Kidney glomerular epithelial cell (primary cell): Measurements from ENCODE around the gene SDK1.

Source experiments
- DNase-seq: peaks from one replicate; lab custom pipeline; 2025; lab: John Stamatoyannopoulos, UW

SDK1 gene

DNA sequence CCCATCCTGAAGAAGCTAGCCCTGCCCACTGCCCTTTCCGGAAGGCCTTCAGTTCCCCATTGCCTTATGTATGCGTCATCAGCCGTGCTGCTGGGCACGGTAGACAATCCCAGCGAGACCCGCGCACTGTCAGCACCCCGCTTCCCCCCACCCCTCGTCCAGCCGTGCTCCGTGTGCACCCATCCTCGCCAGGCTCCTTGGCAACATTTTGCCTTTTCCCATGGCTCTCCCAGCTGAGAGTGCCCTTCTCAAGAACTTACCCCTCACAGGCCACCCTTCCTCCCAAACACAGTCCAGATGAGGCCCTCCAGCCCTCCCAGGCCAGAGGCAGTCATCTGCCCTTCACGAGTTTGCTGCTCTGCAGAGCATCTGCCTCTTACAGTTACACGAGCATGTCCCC is 747.3 kb downstream of the SDK1 start:
- DNase-seq: no peak

DNA sequence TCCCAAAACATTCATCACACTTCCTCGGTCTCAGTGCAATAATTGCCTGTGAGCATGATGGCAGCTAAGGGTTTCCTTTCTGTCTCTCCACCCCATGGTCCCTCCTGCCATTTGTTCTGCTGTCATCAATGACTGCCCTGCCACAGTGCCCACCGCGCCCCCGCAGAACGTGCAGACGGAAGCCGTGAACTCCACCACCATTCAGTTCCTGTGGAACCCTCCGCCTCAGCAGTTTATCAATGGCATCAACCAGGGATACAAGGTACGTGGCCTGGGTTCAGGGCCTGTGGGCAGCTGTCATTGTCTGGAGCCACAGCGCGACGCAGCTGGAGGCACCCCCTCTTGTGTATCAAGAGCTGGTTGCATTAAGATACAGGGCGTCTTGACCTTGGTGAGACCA is 748.1 kb downstream of the SDK1 start:
- DNase-seq: no peak

DNA sequence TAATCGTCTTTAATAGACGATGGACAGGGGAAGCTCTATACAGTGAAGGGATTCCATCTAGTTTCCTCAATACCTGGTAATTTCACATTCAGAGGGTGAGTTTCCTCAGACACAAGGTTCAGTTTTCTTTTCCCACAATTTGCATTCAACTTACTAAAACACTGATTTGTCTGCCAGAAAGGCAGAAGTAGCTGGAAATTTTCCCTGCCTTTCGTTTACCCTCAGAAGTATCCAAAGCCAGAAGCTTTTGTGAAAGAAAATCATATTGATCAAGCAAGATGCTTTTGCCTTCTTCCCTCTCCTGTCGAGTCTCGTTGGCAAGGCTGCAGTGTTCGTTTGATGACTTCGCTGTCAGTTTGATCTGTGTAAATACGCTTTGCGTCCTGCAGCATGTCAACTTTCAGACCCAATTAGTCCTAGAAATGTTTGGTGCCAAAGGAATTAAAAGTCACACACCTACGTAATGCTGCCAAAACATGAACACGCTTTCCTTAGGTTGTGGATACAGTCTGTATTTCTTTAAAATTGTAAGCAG is 749.1 kb downstream of the SDK1 start:
- no peak for DNase-seq

DNA sequence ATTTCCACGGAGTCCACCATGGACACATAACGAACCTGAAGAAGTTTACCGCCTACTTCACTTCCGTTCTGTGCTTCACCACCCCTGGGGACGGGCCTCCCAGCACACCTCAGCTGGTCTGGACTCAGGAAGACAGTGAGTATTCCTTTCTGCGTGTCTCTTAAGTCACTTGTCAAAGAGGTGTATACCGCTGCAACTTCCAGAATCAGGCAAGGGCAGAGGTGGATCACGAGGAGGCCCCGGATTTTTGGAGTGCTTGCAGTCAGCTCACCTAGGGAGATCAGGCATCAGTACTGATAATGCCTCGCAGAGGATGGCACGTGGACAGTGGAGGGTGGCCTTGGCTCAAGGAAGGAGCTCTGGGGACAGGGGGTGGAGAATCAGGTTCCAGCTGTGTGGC is 750.6 kb downstream of the SDK1 start:
- DNase-seq: no peak

DNA sequence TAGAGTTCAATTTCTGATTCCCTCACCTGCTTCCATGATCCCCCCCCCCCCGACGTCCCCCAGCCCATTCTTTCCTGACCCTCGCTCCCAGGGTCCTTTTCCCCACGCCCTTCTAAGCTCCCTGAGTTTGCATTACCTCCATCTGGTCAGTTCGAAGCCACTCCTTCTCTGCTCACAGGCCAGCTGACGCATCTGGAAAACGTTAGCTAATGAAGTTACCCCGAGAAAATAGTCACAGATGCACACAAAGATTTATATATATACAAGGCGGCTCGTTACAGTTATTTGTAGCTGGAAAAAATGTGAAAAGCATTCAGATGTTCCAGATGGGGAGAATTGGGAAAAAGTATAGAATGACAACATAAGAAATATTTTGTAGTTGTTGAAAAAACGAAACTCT is 751.1 kb downstream of the SDK1 start:
- no peak for DNase-seq

DNA sequence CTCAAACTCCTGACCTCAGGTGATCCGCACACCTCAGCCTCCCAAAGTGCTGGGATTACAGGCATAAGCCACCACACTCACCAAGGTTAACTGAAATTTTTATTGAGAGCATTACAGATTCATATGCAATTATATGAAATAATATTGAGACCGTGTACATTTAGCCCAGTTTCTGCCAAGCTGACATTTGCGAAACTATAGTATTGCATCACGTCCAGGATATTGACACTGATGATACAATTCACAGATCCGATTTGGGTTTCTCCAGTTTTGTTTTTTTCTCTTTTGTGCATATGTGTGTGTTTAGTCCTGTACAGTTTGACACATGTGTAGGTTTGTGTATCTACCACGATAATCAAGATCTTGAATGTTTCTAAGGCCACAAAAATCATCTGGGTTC is 753.1 kb downstream of the SDK1 start:
- no peak for DNase-seq

DNA sequence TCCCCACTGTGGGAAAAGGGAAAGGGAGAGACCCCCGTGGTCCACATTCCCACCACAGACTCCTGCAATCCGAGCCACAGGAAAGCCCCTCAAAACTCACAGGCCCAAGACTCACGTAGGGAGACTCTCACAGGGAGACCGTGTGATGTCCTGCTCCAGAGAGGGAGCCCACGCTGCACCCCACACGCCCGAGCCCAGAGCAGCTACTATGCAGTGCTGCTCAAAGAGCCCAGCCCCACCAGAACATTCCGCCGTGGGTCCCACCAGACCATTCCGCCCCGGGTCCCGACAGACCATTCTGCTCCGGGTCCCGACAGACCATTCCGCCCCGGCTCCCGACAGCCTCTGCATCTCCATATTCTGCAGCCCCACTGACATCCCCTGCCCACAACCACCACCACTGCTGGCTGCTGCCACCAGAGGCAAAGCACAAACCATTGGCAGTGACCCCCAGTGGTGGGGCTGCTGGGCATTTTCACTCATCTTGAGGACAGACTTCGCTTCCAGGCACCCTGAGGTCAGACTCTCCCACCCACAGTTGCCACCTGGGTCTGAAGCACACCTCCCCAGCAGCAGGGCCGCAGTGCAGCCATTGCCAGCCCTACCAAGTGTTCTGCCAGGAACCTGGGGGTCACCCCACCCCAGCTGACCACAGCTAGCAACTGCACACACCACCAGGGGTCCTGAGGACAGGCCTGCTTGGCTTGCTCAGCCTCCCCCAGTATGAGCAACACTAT is 755.7 kb downstream of the SDK1 start:
- no peak for DNase-seq

DNA sequence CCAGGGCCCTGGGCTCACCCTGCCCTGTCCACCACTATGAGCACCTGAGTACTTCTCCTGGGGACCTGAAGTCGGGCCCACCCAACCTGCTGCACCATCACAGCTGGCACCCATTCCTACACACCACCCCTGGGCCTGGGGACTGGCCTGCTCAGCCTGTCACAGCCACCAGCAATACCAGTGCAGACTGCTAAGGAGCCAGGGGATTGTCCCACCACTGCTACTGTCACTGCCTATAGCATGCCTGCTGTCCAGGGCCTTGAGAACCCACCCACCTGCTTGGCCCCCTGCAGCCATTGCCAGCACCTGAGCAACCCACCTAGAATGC is 756.2 kb downstream of the SDK1 start:
- DNase-seq: no peak

DNA sequence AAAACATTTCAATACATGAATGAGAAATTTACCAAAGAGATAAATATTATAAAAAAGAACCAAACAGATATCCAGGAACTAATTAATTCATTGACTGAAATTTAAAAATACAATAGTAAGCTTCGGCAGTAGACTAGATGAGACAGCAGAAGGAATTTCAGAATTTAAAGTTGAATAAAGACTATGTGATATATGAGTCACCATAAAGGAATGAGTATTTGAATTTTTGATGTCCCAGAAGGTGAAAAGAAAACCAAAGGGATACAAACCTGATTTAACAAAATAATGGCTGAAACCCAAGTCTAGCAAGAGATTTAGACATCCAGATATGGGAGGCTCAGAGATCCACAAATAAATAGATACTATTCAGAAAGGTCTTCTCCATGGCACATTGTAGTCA is 757.1 kb downstream of the SDK1 start:
- no peak for DNase-seq

DNA sequence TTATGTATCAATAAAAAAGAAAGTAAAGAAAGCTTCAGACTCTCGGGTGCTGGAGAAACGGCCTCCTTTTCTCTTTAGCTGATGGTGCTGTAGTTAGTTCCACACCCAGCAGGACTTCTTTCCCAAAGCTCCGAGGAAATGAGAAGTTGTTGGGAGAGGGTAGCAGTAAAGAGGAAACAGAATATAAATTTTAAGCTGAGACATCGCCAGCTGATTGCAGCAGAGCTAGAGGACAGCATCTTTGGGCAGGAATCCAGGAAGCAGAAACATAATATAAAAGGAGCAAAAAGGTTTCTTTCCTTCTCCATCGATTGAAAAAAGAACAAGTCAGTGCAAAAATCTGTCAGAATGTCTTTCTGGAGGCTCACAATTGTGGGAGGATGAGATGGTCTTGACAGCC is 764.1 kb downstream of the SDK1 start:
- DNase-seq: no peak

DNA sequence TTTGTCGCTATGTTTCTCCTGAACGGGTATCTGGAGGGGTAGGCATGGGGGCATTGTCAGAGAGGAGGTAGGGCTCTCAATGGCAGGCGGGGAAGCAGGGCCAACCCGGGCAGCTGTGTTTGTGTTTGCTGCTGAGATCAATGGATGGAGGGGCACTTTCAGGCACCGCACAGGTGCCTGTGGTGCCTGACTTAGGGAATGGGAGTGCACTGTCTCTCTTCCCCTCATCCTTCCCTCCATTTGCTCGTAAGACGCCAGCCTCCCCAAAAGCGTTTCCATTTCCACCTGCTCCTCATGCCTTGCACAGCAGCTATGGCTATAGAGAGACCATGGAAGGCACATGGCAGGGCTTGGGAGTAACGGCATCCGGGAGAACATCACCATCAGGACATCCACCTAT is 765.2 kb downstream of the SDK1 start:
- no peak for DNase-seq

DNA sequence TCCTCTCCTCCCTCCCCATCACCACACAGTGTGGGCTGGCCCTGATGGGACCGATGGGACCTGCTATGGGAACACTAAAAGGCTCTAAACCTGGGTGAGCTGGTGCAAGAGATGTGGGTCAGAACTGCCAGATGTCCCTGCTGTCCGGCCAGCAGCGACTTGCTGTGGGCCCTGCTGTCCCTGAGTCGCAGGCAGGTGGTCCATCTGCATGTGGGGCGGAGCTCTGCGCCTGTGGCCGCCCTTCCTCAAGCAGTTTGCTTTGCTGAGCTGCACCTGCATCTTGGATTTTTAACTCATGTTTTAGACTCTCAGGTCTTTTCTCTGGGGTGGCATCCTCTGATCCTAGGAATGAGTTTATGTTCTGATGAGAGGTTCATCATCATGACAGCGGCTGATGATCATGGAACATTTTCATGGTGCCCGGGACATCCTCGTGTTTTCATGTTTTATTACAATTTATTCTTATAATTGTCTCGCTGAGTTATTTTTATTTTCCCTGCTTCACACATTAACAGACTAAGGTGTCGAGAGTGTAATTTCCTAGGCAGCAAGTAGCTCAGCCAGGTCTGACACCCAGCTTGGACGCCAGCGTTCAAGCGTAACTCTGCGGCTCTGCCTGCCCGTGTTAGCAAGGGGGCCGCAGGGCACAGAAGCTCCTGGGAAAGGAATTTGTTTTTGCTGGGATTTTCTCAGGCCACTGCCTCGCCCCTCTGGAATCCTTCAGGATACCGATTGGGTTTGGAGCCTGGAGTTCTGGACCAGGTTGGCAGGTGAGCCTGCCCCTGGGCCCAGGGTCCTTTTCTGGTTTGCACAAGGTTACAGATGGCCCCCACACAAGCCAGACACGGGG is 765.8 kb downstream of the SDK1 start:
- DNase-seq: no peak

DNA sequence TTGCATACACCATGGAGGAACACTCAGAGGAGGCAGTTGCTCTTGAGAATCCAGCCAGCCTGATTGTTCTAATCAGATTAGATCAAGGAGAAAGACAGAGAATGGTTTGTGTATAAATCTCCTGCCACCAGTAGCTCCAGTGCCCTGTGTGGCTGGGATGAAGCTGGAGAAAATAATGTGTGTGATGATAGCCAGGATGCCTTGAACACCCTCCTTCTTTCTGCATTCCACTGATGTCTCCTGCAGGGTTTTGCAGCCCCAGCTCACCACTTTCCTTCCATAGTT is 766.4 kb downstream of the SDK1 start:
- no peak for DNase-seq

DNA sequence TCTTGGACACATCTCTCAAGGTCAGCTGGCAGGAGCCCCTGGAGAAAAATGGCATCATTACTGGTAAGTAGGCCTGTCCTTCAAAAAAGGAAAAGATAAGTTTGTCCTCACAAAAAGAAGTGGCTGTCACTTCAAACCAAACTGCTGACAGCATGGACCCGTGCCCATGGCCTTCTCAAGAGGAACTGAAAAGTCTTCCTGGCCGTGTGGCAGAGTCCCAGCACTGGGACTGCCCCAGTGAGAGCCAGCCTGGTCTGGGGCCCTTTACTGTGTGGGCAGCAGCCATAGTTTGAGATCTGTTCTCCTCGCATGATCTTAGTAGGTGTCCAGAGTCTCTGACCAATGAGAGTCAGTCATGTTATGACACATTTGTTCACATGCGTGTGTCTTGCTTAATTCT is 766.8 kb downstream of the SDK1 start:
- no peak for DNase-seq

DNA sequence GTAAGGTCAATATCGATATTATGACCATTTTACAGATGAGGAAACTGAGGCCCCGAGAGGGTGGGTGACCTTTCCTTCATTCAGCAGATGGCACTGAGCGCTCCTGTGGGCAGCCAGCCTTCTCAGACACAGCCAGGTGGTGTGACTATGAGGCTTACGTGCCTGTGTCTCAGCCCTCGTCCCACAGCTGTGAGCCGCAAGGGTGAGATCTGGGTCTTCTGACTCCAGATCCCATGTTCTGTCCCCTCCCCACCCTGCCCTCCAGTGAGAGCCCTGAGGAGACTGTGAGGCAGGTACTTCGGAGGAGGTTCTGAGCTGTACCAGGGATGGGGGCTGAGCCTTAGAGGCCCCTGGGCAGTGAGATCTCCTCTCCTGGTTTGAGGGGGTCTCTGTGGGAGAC is 767.2 kb downstream of the SDK1 start:
- no peak for DNase-seq

DNA sequence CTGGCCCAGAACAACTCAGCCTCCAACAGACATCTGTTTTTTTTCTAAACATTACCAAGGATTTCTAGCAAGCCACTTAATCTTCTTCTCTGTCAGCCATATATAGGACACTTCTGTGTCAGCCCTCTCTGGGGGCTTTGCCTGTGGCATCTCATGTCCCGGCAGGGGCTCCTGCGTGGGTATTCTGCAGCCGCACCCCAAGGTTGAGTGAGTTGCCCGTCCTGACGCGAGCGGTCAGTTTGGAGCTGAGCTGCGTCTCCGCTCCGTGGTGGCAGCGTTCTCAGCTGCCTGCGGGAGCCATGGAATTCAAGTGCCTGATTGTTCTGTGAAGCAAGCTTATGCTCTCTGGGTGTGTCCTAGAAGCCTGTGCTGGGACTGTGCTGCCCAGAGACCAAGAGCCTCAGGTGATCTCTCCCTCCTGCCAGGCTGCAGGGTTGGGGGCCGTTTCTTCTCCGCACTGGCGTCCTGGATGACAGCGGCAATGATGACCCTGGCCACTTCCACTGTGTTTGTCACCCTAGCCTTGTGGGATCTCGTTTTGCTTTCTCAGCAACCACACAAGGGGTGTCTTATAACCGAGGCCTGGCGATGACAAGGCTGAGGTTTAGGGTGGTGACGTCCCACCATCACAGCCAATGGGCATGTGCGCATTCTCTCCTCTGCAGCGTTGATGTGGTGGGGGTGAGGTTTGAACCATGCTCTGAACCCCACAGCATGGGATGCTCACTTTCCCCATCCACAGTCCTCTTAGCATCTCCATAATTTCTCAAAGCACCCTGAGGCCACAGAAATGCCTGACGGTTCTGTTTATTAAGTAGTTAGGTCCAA is 768.4 kb downstream of the SDK1 start:
- DNase-seq: no peak

DNA sequence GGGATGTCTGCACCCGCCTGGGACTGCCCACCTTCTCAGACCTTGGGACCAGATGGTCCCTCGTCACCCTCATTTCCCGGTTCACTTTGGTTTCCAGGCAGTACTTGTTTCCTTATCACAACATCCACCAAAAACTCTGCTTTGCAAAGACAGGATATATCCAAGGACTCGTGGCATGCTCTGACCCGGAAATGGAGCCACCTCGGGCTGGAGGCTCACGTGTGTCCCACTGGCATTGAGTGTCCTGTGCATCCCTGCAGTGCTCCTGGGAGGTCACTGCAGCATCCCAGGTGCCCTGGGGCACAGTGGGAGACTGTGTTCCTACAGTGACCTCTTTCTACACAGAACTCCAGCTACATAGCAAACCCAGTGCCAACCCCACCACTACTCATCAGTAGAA is 769.2 kb downstream of the SDK1 start:
- DNase-seq: no peak

DNA sequence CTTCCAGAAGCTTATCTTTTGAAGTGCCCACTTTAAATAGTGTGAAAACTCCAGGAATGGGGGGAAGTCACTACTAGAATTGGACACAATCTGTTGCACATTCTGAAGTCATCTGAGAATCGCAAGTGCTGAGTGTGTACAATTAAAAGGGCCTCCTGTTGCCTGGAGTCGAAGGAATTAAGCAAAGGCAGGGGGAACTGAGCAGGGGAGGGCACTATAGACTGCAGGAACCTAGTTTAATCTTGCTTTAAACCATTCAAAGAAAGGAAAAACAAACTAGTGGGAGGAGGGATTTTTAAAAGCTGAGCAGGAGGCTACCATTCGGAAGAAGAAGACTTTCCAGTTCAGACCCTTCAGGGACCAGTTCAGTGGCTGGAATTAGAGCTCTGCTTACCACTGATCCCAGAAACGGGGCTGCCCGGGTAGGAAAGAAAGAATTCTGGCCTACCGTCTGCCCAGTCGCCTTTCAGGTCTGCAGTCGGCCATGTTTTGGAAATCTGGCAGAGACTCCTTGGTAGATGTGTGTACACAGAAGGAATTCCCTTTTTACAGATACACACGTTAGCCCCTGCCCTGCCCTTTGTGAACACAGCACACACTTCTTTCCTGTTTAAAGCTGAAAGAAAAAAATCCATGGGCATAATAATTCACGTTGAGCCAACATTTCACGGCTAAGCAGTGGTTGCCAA is 770.5 kb downstream of the SDK1 start:
- DNase-seq: no peak

DNA sequence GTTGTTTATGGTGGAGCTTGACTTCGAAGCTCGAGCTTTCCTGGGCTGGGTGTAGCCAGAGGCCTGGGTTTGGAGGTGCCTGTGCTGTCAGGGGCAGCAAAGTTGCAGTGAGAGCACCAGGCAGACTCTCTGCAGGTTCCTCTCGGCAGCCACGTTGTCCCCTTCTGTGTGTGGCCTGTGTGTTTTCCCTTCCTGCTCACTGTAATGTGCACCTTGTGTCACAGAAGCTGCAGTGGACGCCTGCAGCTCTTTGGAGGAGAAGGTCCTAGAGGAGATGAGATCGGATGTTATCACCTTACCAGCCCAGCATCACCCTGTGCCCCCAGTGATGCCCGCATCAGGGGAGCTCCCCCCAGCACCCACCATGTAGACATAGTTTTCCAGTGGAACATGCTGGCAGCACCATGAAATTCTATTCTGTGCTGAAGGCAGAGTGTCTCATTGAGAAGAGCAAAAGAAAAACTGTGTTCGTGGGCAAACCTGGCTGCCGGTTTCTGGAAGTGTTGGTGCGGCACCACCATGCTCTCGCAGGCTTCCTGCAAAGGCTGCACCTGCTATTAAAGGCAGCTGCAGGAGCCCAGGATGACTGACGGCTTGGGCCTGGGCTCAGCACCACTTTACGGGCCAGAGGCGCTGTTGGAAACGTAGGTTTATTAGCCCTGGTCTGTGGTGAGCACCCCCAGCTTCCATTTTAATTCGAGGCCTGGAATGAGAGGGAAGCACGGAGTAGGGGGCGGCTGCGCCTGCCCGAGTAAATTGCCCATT is 771.3 kb downstream of the SDK1 start:
- DNase-seq: no peak

DNA sequence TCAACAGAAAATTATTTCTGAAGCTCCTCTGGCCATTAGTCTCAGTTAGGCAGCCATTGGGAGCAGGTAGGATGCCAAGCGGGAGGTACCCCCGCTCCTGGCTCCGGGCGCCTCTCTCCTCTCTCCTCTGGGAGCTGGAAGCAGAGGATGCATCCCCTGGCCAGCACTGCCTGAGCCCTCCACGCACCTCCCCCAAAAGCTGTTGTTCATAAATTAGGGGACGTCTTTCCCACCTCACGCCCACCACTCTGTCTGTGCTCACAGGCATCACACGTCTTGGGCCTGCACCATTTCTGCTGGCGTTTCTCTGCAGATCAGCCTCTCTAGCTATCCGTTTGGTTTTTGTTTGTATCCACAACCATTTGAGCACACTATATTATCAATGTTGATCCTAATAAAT is 772.0 kb downstream of the SDK1 start:
- DNase-seq: no peak

DNA sequence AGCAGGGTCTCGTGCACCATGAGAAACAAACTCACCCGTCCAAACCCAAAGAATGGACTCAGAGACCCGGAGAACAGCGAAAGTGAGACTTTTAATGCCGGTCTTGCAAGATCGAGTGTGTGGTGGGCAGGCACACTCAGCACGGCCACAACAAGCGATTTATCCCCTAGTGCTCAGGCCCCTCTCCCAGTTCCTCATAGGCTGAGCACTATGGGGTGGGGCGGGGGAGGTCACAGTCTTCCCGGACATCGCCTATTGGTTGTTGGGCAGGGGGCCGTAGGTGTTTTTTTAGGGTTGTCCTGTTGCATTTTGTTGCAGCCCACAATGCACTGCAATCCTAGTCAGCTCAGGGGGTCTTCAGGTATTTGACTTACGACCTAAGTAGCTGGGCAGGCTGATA is 772.7 kb downstream of the SDK1 start:
- DNase-seq: no peak

DNA sequence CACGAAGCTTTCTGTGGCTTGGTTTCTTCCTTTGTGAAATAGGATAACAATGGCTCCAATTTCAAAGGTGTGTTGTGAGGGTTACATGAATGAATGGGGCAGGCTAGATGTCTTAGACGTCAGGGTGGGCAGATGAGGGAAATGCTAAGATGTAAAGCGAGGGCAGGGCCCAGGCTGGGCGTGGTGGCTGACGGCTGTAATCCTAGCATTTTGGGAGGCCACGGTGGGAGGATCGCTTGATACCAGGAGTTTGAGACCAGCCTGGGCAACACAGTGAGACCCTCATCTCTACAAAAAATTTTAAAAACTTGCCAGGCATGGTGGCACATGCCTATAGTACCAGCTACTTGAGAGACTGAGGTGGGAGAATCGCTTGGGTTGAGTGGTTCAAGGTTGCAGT is 773.4 kb downstream of the SDK1 start:
- no peak for DNase-seq
